HepG2 (cell line): ENCODE measurements around the gene RDM1. TPM values are rescaled to one million over a fixed set of nuclear protein-coding genes. Genes with fewer than 3 reads are reported as not detected.
A peak's percentile ranks its signal among the peaks of the same experiment; 100 is the strongest.

ENCODE experiments used
- ARNT ChIP-seq: fragments of 450-650 bp; IDR thresholded peaks from 2 replicates; pipeline ENCODE4 v1.6.1; 2017
- ASH2L ChIP-seq: fragments of 300-600, 200-600 bp; sonication (generic); IDR thresholded peaks from 2 replicates; pipeline ENCODE4 v1.7.0; 2017; ENCODE audit warnings: low read depth, mild to moderate bottlenecking, moderate library complexity, mixed read lengths, low read length; ENCODE audit not compliant: insufficient read length
- CCAR2 ChIP-seq: fragments of 200-400 bp; formaldehyde crosslinking; optimal IDR thresholded peaks from 2 replicates; pipeline ENCODE3; 2018; ENCODE audit warnings: low read depth, mild to moderate bottlenecking, low read length, moderate library complexity
- FOSL1 ChIP-seq: sonication (generic); formaldehyde crosslinking; IDR thresholded peaks from 2 replicates; pipeline ENCODE4 v1.9.0; 2021; ENCODE audit warnings: missing genetic modification reagents, borderline replicate concordance
- HNF4G ChIP-seq, 2 experiments: sonication (generic) in 1 of 2; formaldehyde crosslinking in 1 of 2; IDR thresholded peaks; 2 replicates each; pipeline versions ENCODE4 v1.4.0 to v1.6.1; 2011 to 2020; ENCODE audit warnings: borderline replicate concordance in 2 of 2, low read depth in 2 of 2, mild to moderate bottlenecking in 2 of 2, low read length in 1 of 2, missing genetic modification reagents in 1 of 2, moderate library complexity in 1 of 2
- NFYC ChIP-seq: IDR thresholded peaks from 2 replicates; pipeline ENCODE4 v1.6.1; 2016; ENCODE audit warnings: missing genetic modification reagents, missing compliant biosample characterization
- PAWR ChIP-seq: sonication (generic); formaldehyde crosslinking; IDR thresholded peaks from 2 replicates; pipeline ENCODE4 v1.4.0; 2020; ENCODE audit warnings: missing genetic modification reagents, mild to moderate bottlenecking, borderline replicate concordance
- POLR2AphosphoS2 ChIP-seq: IDR thresholded peaks from 2 replicates; pipeline ENCODE4 v1.6.1; 2011; ENCODE audit warnings: low read depth, low read length, improper control_type of control experiment
- TSC22D2 ChIP-seq: sonication (generic); formaldehyde crosslinking; IDR thresholded peaks from 2 replicates; pipeline ENCODE4 v1.5.1; 2020; ENCODE audit warnings: missing genetic modification reagents, mild to moderate bottlenecking, borderline replicate concordance
- ZFP36 ChIP-seq: fragments of 150-350 bp; IDR thresholded peaks from 2 replicates; pipeline ENCODE4 v1.6.1; 2018; ENCODE audit warnings: borderline replicate concordance, low read length, low read depth; ENCODE audit not compliant: partially characterized antibody
- ZNF30 ChIP-seq: sonication (generic); formaldehyde crosslinking; IDR thresholded peaks from 2 replicates; pipeline ENCODE4 v1.5.0; 2020; ENCODE audit warnings: mild to moderate bottlenecking, missing genetic modification reagents
- ZNF558 ChIP-seq: sonication (generic); formaldehyde crosslinking; IDR thresholded peaks from 2 replicates; pipeline ENCODE4 v1.9.0; 2022; ENCODE audit warnings: mild to moderate bottlenecking, missing genetic modification reagents, borderline replicate concordance
- polyA plus RNA-seq, 8 experiments: library from polyadenylated mRNA; depleted of rRNA in 3 of 8; stranded (reverse) in 7 of 8; unstranded in 1 of 8; fragments of >200 nt; fragmentation: Illumina TruSeq in 4 of 8; extraction: Trizol in 4 of 8; gene quantifications; 2 replicates each; pipeline versions ENCODE4 v1.2.1 to v1.2.3, GENCODE V29; 2011 to 2016; ENCODE audit warnings: low read depth in 4 of 8, missing spikeins in 1 of 8, mixed read lengths in 1 of 8; ENCODE audit not compliant: insufficient read depth in 1 of 8
- total RNA-seq, 5 experiments: library from RNA; depleted of rRNA; stranded (reverse); fragments of >200 nt; fragmentation: Illumina TruSeq; extraction: Trizol; gene quantifications; 2 replicates each; pipeline ENCODE4 v1.2.3, GENCODE V29; 2016; ENCODE audit warnings: low read depth in 1 of 5
- TF ChIP-seq, protein P1 (sequence below): sonication (generic); formaldehyde crosslinking; IDR thresholded peaks from 2 replicates; pipeline ENCODE4 v1.5.0; 2020; ENCODE audit warnings: mild to moderate bottlenecking, missing genetic modification reagents
- TF ChIP-seq, protein P2 (sequence below), 2 experiments: sonication (generic) in 1 of 2; formaldehyde crosslinking in 1 of 2; IDR thresholded peaks; 2 replicates each; pipeline versions ENCODE4 v1.4.0 to v1.6.1; 2016 to 2020; ENCODE audit warnings: borderline replicate concordance in 1 of 2, low read depth in 1 of 2, mild to moderate bottlenecking in 1 of 2, missing genetic modification reagents in 1 of 2
- TF ChIP-seq, protein P3 (sequence below): sonication (generic); formaldehyde crosslinking; IDR thresholded peaks from 2 replicates; pipeline ENCODE4 v1.8.1; 2022; ENCODE audit warnings: low read depth, mild to moderate bottlenecking, missing genetic modification reagents

Gene RDM1
- total and polyA plus RNA-seq, 2 of the 13 experiments (the other 11 are each of a cell fraction or from before 2014, with no cell fraction given) = 0.28 to 0.40 TPM

DNA sequence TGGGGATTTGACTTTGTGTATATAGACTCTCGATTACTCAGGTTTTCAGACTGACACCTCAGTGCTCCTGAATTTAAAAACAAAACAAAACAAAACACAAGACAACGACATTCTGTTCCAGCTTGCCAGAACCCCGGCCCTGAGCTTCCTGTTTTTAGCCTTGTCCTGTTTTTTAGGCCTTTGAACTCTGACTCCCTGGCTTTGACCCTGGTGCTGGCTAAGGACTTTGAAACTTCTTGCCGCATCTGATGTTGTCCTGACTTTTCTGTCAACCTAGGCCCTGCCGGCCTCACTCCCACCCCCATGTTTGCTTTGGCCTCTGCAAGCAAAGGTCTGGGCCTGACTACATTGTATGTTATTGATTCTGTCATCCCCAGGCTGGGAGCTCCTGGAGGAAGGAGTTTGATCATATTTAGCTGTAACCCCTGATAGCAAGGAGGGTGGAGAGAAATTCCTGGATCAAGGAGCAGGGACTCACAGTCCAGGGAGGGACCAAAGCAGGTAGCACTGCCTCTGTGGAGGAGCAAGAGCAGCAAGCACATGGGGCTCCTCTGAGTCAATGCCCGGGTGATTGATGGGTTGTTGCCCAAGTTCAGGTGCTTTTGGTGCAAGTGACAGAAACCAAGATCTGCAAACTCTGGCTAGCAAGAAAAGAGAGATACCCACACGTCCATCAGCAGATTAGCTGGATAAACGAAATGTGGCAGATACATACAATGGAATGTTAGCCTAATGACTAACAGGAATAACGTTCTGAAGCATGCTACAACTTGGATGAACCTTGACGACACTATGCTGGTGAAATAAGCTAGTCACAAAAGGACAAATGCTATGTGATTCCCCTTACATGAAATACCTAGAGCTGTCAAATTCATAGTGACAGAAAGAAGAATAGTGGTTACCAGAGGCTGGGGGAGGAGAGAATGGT lies 43.0 kb upstream of the RDM1 start (continued):
- TF ChIP-seq, protein P1, sequence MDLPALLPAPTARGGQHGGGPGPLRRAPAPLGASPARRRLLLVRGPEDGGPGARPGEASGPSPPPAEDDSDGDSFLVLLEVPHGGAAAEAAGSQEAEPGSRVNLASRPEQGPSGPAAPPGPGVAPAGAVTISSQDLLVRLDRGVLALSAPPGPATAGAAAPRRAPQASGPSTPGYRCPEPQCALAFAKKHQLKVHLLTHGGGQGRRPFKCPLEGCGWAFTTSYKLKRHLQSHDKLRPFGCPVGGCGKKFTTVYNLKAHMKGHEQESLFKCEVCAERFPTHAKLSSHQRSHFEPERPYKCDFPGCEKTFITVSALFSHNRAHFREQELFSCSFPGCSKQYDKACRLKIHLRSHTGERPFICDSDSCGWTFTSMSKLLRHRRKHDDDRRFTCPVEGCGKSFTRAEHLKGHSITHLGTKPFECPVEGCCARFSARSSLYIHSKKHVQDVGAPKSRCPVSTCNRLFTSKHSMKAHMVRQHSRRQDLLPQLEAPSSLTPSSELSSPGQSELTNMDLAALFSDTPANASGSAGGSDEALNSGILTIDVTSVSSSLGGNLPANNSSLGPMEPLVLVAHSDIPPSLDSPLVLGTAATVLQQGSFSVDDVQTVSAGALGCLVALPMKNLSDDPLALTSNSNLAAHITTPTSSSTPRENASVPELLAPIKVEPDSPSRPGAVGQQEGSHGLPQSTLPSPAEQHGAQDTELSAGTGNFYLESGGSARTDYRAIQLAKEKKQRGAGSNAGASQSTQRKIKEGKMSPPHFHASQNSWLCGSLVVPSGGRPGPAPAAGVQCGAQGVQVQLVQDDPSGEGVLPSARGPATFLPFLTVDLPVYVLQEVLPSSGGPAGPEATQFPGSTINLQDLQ (CRISPR knock-in tag) = no peak
- TF ChIP-seq, protein P2, sequence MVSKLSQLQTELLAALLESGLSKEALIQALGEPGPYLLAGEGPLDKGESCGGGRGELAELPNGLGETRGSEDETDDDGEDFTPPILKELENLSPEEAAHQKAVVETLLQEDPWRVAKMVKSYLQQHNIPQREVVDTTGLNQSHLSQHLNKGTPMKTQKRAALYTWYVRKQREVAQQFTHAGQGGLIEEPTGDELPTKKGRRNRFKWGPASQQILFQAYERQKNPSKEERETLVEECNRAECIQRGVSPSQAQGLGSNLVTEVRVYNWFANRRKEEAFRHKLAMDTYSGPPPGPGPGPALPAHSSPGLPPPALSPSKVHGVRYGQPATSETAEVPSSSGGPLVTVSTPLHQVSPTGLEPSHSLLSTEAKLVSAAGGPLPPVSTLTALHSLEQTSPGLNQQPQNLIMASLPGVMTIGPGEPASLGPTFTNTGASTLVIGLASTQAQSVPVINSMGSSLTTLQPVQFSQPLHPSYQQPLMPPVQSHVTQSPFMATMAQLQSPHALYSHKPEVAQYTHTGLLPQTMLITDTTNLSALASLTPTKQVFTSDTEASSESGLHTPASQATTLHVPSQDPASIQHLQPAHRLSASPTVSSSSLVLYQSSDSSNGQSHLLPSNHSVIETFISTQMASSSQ (IDR thresholded peaks at IDR 0.05; ENCODE audit: low read depth) = peak; percentile 63
- TF ChIP-seq, protein P2 (CRISPR knock-in tag; IDR thresholded peaks at IDR 0.05; ENCODE audit: borderline replicate concordance) = peak; percentile 86
- TF ChIP-seq NFYC (CRISPR knock-in tag) (peak; percentile 23; the same call in 1 of the 2 replicates), TSC22D2 (CRISPR knock-in tag) (peak; percentile 73; the same call in 1 of the 2 replicates), CCAR2 (peak; percentile 69), POLR2AphosphoS2 (no peak), ZNF558 (no peak), ZFP36 (no peak), PAWR (CRISPR knock-in tag) (no peak), ASH2L (peak; percentile 99), FOSL1 (CRISPR knock-in tag) (no peak; the same call in 1 of the 2 replicates), HNF4G (IDR thresholded peaks at IDR 0.05; ENCODE audit: borderline replicate concordance, low read depth, low read length) (peak; percentile 99), HNF4G (CRISPR knock-in tag; IDR thresholded peaks at IDR 0.05; ENCODE audit: borderline replicate concordance, low read depth) (peak; percentile 100), ZNF30 (CRISPR knock-in tag) (no peak), ARNT (no peak)
- TF ChIP-seq, protein P3, sequence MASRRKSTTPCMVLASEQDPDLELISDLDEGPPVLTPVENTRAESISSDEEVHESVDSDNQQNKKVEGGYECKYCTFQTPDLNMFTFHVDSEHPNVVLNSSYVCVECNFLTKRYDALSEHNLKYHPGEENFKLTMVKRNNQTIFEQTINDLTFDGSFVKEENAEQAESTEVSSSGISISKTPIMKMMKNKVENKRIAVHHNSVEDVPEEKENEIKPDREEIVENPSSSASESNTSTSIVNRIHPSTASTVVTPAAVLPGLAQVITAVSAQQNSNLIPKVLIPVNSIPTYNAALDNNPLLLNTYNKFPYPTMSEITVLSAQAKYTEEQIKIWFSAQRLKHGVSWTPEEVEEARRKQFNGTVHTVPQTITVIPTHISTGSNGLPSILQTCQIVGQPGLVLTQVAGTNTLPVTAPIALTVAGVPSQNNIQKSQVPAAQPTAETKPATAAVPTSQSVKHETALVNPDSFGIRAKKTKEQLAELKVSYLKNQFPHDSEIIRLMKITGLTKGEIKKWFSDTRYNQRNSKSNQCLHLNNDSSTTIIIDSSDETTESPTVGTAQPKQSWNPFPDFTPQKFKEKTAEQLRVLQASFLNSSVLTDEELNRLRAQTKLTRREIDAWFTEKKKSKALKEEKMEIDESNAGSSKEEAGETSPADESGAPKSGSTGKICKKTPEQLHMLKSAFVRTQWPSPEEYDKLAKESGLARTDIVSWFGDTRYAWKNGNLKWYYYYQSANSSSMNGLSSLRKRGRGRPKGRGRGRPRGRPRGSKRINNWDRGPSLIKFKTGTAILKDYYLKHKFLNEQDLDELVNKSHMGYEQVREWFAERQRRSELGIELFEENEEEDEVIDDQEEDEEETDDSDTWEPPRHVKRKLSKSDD (CRISPR knock-in tag) = 0 out of 2 replicates have a peak, but pooled peaks have one; percentile 58
